GM20000 (cell line): ENCODE results near the gene REM1.
"Not testable (repeated sequence)": the region's sequence is repeated elsewhere in the genome, so short reads cannot be mapped to it uniquely, and the experiment has no call there.

Experiments used
- DNase-seq: peaks from one replicate; pipeline ENCODE4 v3.0.0; 2012; ENCODE audit warnings: low spot score
- TF ChIP-seq, protein P1 (sequence below): IDR thresholded peaks from 2 replicates; pipeline ENCODE4 v1.5.1; 2012; ENCODE audit warnings: mild to moderate bottlenecking, control low read depth; ENCODE audit errors: extremely low read depth, missing control alignments

REM1 gene

DNA sequence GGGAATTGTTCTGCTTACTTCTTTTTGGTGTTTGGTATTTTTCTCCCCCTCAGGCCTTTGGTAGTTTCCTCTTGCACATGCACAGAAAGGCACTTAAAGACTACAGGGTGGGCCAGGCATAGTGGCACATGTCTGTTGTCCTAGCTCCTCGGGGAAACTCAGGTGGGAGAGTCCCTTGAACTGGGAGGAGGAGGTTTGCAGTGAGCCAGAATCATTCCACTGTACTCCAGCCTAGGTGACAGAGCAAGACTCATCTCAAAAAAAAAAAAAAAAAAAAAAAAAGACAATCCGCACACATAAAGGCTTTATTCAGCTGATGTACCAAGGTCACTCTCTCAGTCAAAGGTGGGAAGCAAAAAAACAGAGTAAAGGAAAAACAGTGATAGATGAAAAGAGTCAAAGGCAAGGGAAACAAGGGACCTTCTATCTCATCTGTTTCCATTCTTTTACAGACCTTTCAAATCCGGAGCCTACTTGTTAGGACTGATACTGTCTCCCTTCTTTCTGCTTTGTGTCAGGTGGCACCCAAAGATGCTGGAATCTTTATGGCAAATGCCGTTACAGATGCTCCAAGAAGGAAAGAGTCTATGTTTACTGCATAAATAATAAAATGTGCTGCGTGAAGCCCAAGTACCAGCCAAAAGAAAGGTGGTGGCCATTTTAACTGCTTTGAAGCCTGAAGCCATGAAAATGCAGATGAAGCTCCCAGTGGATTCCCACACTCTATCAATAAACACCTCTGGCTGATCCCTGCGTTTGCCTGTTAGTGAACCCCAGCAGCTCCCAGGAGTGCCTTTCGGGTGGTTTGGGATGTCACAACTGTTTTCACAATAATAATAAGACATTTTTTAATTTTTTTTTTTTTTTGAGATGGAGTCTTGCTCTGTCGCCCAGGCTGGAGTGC lies 25.3 kb upstream of the REM1 start:
- no peak for DNase-seq
- TF ChIP-seq, protein P1, sequence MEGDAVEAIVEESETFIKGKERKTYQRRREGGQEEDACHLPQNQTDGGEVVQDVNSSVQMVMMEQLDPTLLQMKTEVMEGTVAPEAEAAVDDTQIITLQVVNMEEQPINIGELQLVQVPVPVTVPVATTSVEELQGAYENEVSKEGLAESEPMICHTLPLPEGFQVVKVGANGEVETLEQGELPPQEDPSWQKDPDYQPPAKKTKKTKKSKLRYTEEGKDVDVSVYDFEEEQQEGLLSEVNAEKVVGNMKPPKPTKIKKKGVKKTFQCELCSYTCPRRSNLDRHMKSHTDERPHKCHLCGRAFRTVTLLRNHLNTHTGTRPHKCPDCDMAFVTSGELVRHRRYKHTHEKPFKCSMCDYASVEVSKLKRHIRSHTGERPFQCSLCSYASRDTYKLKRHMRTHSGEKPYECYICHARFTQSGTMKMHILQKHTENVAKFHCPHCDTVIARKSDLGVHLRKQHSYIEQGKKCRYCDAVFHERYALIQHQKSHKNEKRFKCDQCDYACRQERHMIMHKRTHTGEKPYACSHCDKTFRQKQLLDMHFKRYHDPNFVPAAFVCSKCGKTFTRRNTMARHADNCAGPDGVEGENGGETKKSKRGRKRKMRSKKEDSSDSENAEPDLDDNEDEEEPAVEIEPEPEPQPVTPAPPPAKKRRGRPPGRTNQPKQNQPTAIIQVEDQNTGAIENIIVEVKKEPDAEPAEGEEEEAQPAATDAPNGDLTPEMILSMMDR, result no peak

DNA sequence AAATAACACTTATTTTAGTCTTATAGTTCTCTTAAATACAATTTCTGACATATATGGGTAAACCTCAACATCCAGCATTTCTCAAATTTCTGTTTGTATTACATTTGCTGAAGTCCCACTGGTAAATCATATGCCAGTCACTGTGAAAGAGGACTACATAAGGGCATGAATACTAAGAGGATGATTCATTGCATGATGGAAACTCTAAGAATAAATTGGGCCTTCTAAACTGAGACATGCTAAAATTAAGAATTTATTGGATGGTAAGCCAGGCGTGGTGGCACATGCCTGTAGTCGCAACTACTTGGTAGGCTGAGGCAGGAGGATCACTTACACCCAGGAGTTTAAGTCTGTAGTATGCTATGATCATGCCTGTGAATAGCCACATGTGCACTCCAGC lies 22.5 kb upstream of the REM1 start:
- DNase-seq, result no peak

DNA sequence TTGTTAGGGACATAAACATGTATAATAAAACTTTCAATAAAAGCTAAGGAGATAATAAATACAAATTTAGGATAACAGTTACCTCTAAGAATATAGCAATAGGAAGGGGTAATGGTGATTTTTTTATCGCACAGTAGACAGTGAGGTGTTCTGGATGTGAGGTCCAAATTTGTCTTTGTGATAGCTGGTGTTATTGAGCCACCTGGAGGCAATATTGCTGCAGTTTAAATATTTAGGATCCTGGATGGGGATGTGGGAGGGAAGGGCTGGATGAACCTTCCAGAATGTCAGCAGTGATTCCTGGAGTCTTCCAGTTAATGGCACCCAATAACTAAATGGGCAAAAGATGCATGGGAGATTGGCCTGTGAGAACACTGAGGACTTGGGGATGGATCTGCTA lies 20.7 kb upstream of the REM1 start:
- TF ChIP-seq, protein P1, result no peak

More for the DNA sequence above, 22.5 kb upstream of the REM1 start:
- TF ChIP-seq, protein P1, result no peak

DNA sequence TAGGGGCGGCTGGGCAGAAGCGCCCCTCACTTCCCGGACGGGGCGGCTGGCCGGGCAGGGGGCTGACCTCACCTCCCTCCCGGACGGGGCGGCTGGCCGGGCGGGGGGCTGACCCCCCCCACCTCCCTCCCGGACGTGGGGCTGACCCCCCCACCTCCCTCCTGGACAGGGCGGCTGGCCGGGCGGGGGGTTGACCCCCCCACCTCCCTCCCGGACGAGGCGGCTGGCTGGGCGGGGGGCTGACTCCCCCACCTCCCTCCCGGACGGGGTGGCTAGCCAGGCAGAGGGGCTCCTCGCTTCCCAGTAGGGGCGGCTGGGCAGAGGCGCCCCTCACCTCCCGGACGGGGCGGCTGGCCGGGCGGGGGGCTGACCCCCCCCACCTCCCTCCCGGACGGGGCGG lies 4.1 kb upstream of the REM1 start:
- not testable (repeated sequence) for DNase-seq

More for the DNA sequence above, 20.7 kb upstream of the REM1 start:
- no peak for DNase-seq

DNA sequence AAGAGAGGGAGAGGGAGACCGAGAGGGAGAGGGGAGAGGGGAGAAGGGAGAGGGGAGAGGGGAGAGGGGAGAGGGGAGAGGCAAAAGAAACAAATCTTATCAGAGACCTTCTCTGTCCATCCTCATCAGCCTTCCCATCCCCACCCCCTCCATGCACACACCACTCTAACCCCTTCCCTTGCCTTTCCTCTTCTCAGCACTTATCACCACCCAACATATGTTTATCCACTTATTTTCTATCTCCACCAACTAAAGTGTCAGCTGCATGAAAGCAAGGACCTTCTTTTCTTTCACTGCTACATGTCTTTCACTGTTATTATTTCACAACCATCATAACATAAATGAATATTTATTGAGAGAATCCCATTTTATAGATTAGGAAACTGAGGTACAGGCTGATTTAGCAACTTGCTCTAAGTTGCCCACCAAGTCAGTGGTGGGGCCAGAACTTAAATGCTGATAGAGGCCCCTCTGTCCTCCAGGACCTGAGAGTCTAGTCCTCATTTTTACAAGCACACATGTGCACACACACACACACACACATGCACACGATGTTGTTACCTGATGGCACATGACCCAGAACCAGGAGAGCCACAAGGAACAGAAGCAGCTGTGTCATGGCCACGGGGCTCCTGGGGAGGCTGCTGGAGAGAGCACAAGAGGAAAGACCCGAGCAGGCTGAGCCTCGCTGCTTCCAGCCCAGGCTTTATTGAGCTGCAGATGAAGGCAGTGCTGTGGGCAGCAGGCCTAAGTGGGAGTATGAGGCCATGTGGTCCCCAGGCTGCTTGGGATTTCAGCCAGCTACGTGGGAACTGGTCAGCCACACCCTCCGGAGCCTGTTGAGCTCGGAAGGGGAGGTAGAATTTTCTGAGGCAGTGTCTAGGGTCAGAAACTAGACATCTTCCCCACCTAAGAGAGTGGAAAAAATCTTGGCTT lies 2.4 kb upstream of the REM1 start:
- TF ChIP-seq, protein P1, result no peak
- no peak for DNase-seq

DNA sequence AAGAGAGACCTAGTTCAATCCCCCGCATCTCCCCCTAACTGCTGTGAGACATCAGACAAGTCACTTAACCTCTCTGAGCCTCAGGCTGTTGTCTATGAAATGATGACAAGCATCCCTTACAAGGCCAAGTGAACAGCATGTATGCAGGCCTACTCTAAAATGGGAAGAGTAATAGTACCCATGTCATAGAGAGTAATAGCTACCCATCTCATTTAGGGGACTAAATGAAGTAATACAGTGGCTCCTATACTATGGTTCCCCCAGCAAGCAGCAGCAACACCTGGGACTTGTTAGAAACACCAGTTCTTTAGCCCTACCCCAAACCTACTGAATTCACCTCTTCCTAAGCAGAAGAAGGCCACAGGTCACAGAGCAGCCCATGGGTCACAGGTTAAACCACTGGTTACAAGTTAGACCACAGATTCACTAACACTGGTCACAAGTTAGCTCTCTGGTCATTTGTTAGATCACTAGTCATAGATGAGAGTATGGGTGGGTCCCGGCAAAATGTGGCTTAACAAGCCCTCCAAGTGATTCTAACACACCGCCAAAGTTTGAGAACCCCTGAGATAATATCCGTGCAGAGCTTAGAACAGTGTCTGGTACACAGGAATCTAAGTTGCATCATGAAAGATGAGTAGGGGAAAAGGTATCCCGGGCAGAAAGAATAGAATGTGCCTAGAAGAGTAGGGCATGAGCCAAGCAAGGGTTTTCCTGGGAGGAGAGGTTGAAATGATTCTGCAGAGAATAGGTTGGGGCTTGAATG lies 1.6 kb upstream of the REM1 start:
- DNase-seq, result no peak
- TF ChIP-seq, protein P1, result no peak

DNA sequence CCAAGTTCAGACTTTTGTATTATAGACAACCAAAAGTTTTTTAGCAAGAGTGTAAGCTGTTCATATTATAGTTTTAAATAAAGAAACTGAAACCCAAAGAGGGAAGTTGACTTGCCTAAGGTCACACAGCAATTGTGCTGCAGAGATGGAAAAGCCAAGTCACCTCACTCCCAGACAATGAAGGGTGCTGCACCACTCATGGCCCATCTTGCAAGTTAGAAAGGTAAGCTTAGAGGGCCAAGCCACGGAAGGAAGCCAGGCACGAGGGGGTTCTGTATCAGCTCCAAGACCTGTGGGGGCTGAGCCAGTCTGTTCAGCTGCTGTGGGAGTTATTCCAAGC lies 1.0 kb upstream of the REM1 start:
- DNase-seq, result peak; percentile 61
- TF ChIP-seq, protein P1, result no peak
